IMR-90 (cell line): ENCODE data around the gene TRIM13. TPM values are rescaled to one million over a fixed set of nuclear protein-coding genes. Genes with fewer than 3 reads are reported as not detected.
A peak's percentile ranks its signal among the peaks of the same experiment; 100 is the strongest.

Experiments
- ATAC-seq: fragments of 200-7000 bp; cut with Tn5 transposase; 2 replicates; pipeline ENCODE4 v1.9.1; 2020; ENCODE audit warnings: low read depth, mild to moderate bottlenecking, moderate library complexity
- BruUV-seq: library from RNA; stranded (reverse); fragments of 400-500 nt; replicated peaks from 2 replicates; lab custom pipeline; 2021; lab: Mats Ljungman, UMichigan
- CTCF ChIA-PET: fragments of 300-600 bp; formaldehyde crosslinking; extraction: SDS; loops from one replicate; lab custom pipeline; 2021; ENCODE audit warnings: antibody characterized with exemption; lab: Yijun Ruan, JAX
- POLR2A ChIA-PET: fragments of 300-600 bp; sonication (Branson Sonifier 250); formaldehyde crosslinking; loops from one replicate; lab custom pipeline; 2022; ENCODE audit warnings: antibody characterized with exemption; ENCODE audit not compliant: unreplicated experiment; lab: Charles Lee
- DNase-seq: peaks from one replicate; pipeline ENCODE4 v3.0.0; 2013
- H2AFZ ChIP-seq: replicated peaks from 2 replicates; pipeline ENCODE3; 2013; ENCODE audit warnings: low read length, mild to moderate bottlenecking; ENCODE audit not compliant: poor library complexity
- H2AK5ac ChIP-seq: 2 replicates; pipeline ENCODE4 v1.6.1; 2013; ENCODE audit warnings: low read depth, low read length, inconsistent platforms
- H2AK9ac ChIP-seq: replicated peaks from 2 replicates; pipeline ENCODE3; 2013; ENCODE audit warnings: mild to moderate bottlenecking, low read depth, low read length, moderate library complexity; ENCODE audit not compliant: poor library complexity
- H2BK120ac ChIP-seq: 2 replicates; pipeline ENCODE4 v1.6.1; 2013; ENCODE audit warnings: low read depth, low read length, inconsistent platforms
- H2BK15ac ChIP-seq: 3 replicates; pipeline ENCODE4 v1.6.1; 2013; ENCODE audit warnings: low read depth, low read length, inconsistent platforms
- H2BK20ac ChIP-seq: 2 replicates; pipeline ENCODE4 v1.6.1; 2013; ENCODE audit warnings: low read depth, mild to moderate bottlenecking, inconsistent platforms, low read length, moderate library complexity
- H2BK5ac ChIP-seq: 2 replicates; pipeline ENCODE4 v1.6.1; 2013; ENCODE audit warnings: mild to moderate bottlenecking, low read depth, low read length, inconsistent platforms; ENCODE audit not compliant: poor library complexity, severe bottlenecking
- H3K14ac ChIP-seq: replicated peaks from 2 replicates; pipeline ENCODE4 v1.6.1; 2013; ENCODE audit warnings: low read depth, low read length, inconsistent platforms
- H3K18ac ChIP-seq: 2 replicates; pipeline ENCODE4 v1.6.1; 2013; ENCODE audit warnings: low read depth, low read length, control low read depth
- H3K23ac ChIP-seq: 2 replicates; pipeline ENCODE4 v1.6.1; 2013; ENCODE audit warnings: low read depth, low read length, inconsistent platforms
- H3K27ac ChIP-seq: 2 replicates; pipeline ENCODE4 v1.5.1; 2013; ENCODE audit warnings: mild to moderate bottlenecking, control low read depth, low read length; ENCODE audit not compliant: insufficient read depth
- H3K27me3 ChIP-seq: 2 replicates; pipeline ENCODE4 v1.6.1; 2013; ENCODE audit warnings: low read length; ENCODE audit not compliant: control insufficient read depth, insufficient read depth
- H3K36me3 ChIP-seq: 2 replicates; pipeline ENCODE4 v1.6.1; 2013; ENCODE audit warnings: low read length, mixed read lengths; ENCODE audit not compliant: control insufficient read depth, insufficient read depth
- H3K4ac ChIP-seq: 2 replicates; pipeline ENCODE4 v1.6.1; 2013; ENCODE audit warnings: low read depth, low read length, inconsistent platforms
- H3K4me1 ChIP-seq: 2 replicates; pipeline ENCODE4 v1.6.1; 2013; ENCODE audit warnings: low read length, mixed read lengths; ENCODE audit not compliant: control insufficient read depth, insufficient read depth
- H3K4me2 ChIP-seq: 2 replicates; pipeline ENCODE4 v1.6.1; 2013; ENCODE audit warnings: low read depth, mild to moderate bottlenecking, control low read depth, low read length, moderate library complexity
- H3K4me3 ChIP-seq: 2 replicates; pipeline ENCODE4 v1.5.1; 2013; ENCODE audit warnings: low read depth, mild to moderate bottlenecking, control low read depth, low read length, moderate library complexity; ENCODE audit not compliant: insufficient read depth
- H3K56ac ChIP-seq: 2 replicates; pipeline ENCODE4 v1.6.1; 2013; ENCODE audit warnings: low read length, inconsistent platforms; ENCODE audit not compliant: insufficient read depth; ENCODE audit errors: extremely low read depth
- H3K79me1 ChIP-seq, 2 experiments: 2 replicates each; pipeline ENCODE4 v1.6.1; 2013; ENCODE audit warnings: low read length in 2 of 2, inconsistent platforms in 1 of 2, low read depth in 1 of 2
- H3K9ac ChIP-seq: 2 replicates; pipeline ENCODE4 v1.6.1; 2013; ENCODE audit warnings: low read depth, low read length, control low read depth
- H3K9me1 ChIP-seq: 2 replicates; pipeline ENCODE4 v1.6.1; 2013; ENCODE audit warnings: low read length, inconsistent platforms; ENCODE audit not compliant: insufficient read depth
- H3K9me3 ChIP-seq: 2 replicates; pipeline ENCODE4 v1.6.1; 2013; ENCODE audit warnings: low read length; ENCODE audit not compliant: control insufficient read depth, insufficient read depth
- H4K20me1 ChIP-seq: 2 replicates; pipeline ENCODE4 v1.6.1; 2013; ENCODE audit warnings: low read length, inconsistent platforms; ENCODE audit not compliant: insufficient read depth
- H4K5ac ChIP-seq: 2 replicates; pipeline ENCODE4 v1.6.1; 2013; ENCODE audit warnings: mild to moderate bottlenecking, low read depth, low read length, control low read depth
- H4K8ac ChIP-seq, 2 experiments: 2 replicates each; pipeline ENCODE4 v1.6.1; 2013; ENCODE audit warnings: low read depth in 2 of 2, low read length in 2 of 2, control low read depth in 1 of 2, inconsistent platforms in 1 of 2
- H4K91ac ChIP-seq: 2 replicates; pipeline ENCODE4 v1.6.1; 2013; ENCODE audit warnings: low read depth, low read length, inconsistent platforms; ENCODE audit not compliant: insufficient read depth
- BHLHE40 ChIP-seq: fragments of 150-350 bp; IDR thresholded peaks from 2 replicates; pipeline ENCODE4 v1.6.1; 2016; ENCODE audit warnings: mild to moderate bottlenecking, low read depth, low read length
- CEBPB ChIP-seq: IDR thresholded peaks from 2 replicates; pipeline ENCODE4 v1.6.1; 2012; ENCODE audit warnings: low read depth, low read length, improper control_type of control experiment
- CHD1 ChIP-seq: IDR thresholded peaks from 2 replicates; pipeline ENCODE4 v1.6.1; 2012; ENCODE audit warnings: low read depth, low read length, improper control_type of control experiment
- CTCF ChIP-seq: conservative IDR thresholded peaks from 2 replicates; pipeline ENCODE4 v1.5.1; 2012; ENCODE audit warnings: mild to moderate bottlenecking, low read depth, low read length, improper control_type of control experiment
- MXI1 ChIP-seq: IDR thresholded peaks from 2 replicates; pipeline ENCODE4 v1.6.1; 2012; ENCODE audit warnings: low read depth, mild to moderate bottlenecking, low read length, moderate library complexity, borderline replicate concordance
- NFE2L2 ChIP-seq: fragments of 150-350 bp; IDR thresholded peaks from 2 replicates; pipeline ENCODE4 v1.6.1; 2016; ENCODE audit warnings: low read depth, mild to moderate bottlenecking, low read length
- RAD21 ChIP-seq: IDR thresholded peaks from 2 replicates; pipeline ENCODE4 v1.6.1; 2012; ENCODE audit warnings: low read length, improper control_type of control experiment
- RCOR1 ChIP-seq: IDR thresholded peaks from 2 replicates; pipeline ENCODE4 v1.6.1; 2012; ENCODE audit warnings: mild to moderate bottlenecking, low read length, improper control_type of control experiment; ENCODE audit not compliant: insufficient replicate concordance
- RFX5 ChIP-seq: IDR thresholded peaks from 2 replicates; pipeline ENCODE4 v1.8.0; 2012; ENCODE audit warnings: low read depth, mild to moderate bottlenecking, low read length, moderate library complexity
- SMC3 ChIP-seq: fragments of 150-350 bp; IDR thresholded peaks from 2 replicates; pipeline ENCODE4 v1.6.1; 2016; ENCODE audit warnings: low read depth, mild to moderate bottlenecking, antibody characterized with exemption, low read length, moderate library complexity
- WGBS, 2 experiments: methylation state at CpG; one replicate each; pipeline versions ENCODE4 v1.1.5 to v1.1.7; 2013; ENCODE audit warnings: missing lambda C conversion rate in 2 of 2; ENCODE audit not compliant: insufficient read length in 1 of 2; ENCODE audit errors: extremely low coverage in 2 of 2; 5-methylcytosine and 5-hydroxymethylcytosine counted together
- dilution Hi-C: fragments of 300-500 bp; cut with HindIII; formaldehyde crosslinking; loops from one replicate; pipeline ENCODE4 v1.14.3; 2018; ENCODE audit warnings: low sequenced_read_pairs; ENCODE audit not compliant: unreplicated experiment
- in situ Hi-C: fragments of 300-500 bp; cut with MboI; formaldehyde crosslinking; loops from 3 replicates; pipeline ENCODE4 v1.14.3; 2019; ENCODE audit warnings: low sequenced_read_pairs, inconsistent platforms, mixed read lengths
- intact Hi-C: fragments of 100-400 bp; cut with micrococcal nuclease; formaldehyde crosslinking; loops from 2 replicates; pipeline ENCODE4 v1.10.0; 2022
- polyA plus RNA-seq, 3 experiments: library from polyadenylated mRNA; depleted of rRNA; stranded (reverse); fragments of >200 nt; gene quantifications; 2 replicates each; pipeline ENCODE4 v1.2.3, GENCODE V29; 2012; ENCODE audit warnings: low replicate concordance in 1 of 3
- total RNA-seq: library from RNA; depleted of rRNA; stranded (reverse); fragments of >200 nt; gene quantifications from 2 replicates; pipeline ENCODE4 v1.2.3, GENCODE V29; 2012
- TF ChIP-seq, protein P1 (sequence below): fragments of 150-350 bp; IDR thresholded peaks from 2 replicates; pipeline ENCODE4 v1.6.1; 2016; ENCODE audit warnings: low read depth, mild to moderate bottlenecking, low read length, moderate library complexity, borderline replicate concordance
- TF ChIP-seq, protein P2 (sequence below): fragments of 150-350 bp; IDR thresholded peaks from 2 replicates; pipeline ENCODE4 v1.6.1; 2017; ENCODE audit warnings: mild to moderate bottlenecking, antibody characterized with exemption, low read length, low read depth

Gene TRIM13
- total and polyA plus RNA-seq, 2 of the 4 experiments (the other 2 are of a cell fraction): 12.0 to 20.1 TPM

GRCh38 chr13:49954674-49955455, 42.0 kb upstream of the TRIM13 start:
- no peaks in the 10 kb centered on the region for H3K79me1 ChIP-seq
- H2BK15ac ChIP-seq: no peak overlapping the region
- H4K20me1 ChIP-seq: no peaks in the 10 kb centered on the region
- H3K4me1 ChIP-seq: peaks cover 6% of the 10 kb centered on the region; the same call in 1 of the 2 replicates
- intact Hi-C loops (no loop called here), in situ Hi-C loops (no loop called here), dilution Hi-C loops (no loop called here)
- no peak overlapping the region for H3K56ac ChIP-seq
- no peak overlapping the region for H3K4ac ChIP-seq
- BruUV-seq: no TSS peak
- no peaks in the 10 kb centered on the region for H3K27me3 ChIP-seq
- no peak overlapping the region for H3K4me3 ChIP-seq
- no peak overlapping the region for H4K8ac ChIP-seq
- no CpG with 5 or more reads among the region's 2 CpGs for WGBS, 2 experiments
- peaks cover 1% of the 10 kb centered on the region; the same call in 1 of the 2 replicates for H3K36me3 ChIP-seq
- ChIA-PET CTCF (no interaction called here), POLR2A (no interaction called here)
- no peak overlapping the region for H2BK5ac ChIP-seq
- H3K23ac ChIP-seq: no peak overlapping the region
- no peak overlapping the region for H2BK120ac ChIP-seq
- no peak overlapping the region for H3K18ac ChIP-seq
- TF ChIP-seq BHLHE40 (no peak), RAD21 (no peak), RFX5 (no peak), MXI1 (no peak), CHD1 (no peak), CEBPB (no peak), CTCF (no peak), NFE2L2 (no peak), RCOR1 (no peak), SMC3 (no peak)
- TF ChIP-seq, protein P1, sequence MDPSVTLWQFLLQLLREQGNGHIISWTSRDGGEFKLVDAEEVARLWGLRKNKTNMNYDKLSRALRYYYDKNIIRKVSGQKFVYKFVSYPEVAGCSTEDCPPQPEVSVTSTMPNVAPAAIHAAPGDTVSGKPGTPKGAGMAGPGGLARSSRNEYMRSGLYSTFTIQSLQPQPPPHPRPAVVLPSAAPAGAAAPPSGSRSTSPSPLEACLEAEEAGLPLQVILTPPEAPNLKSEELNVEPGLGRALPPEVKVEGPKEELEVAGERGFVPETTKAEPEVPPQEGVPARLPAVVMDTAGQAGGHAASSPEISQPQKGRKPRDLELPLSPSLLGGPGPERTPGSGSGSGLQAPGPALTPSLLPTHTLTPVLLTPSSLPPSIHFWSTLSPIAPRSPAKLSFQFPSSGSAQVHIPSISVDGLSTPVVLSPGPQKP: no peak
- TF ChIP-seq, protein P2, sequence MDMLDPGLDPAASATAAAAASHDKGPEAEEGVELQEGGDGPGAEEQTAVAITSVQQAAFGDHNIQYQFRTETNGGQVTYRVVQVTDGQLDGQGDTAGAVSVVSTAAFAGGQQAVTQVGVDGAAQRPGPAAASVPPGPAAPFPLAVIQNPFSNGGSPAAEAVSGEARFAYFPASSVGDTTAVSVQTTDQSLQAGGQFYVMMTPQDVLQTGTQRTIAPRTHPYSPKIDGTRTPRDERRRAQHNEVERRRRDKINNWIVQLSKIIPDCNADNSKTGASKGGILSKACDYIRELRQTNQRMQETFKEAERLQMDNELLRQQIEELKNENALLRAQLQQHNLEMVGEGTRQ: no peak
- H4K5ac ChIP-seq: no peak overlapping the region; the same call in 1 of the 2 replicates
- H3K9me1 ChIP-seq: peaks cover 4% of the 10 kb centered on the region; the same call in 1 of the 2 replicates
- H3K14ac ChIP-seq: no peak overlapping the region
- H2AK9ac ChIP-seq: no peak overlapping the region
- H3K9ac ChIP-seq: no peak overlapping the region
- no peak overlapping the region for H2AK5ac ChIP-seq
- DNase-seq (peak; percentile 28), ATAC-seq (peak; percentile 74)
- no peak overlapping the region for H2BK20ac ChIP-seq
- 0 out of 2 replicates have a peak, but pooled peaks cover 1% of the 10 kb centered on the region for H3K9me3 ChIP-seq
- H3K4me2 ChIP-seq: no peak overlapping the region
- no peak overlapping the region for H3K27ac ChIP-seq
- H2AFZ ChIP-seq: no peak overlapping the region
- no peak overlapping the region for H4K91ac ChIP-seq
